ENCODE measurements around the gene RPUSD4.

DNA sequence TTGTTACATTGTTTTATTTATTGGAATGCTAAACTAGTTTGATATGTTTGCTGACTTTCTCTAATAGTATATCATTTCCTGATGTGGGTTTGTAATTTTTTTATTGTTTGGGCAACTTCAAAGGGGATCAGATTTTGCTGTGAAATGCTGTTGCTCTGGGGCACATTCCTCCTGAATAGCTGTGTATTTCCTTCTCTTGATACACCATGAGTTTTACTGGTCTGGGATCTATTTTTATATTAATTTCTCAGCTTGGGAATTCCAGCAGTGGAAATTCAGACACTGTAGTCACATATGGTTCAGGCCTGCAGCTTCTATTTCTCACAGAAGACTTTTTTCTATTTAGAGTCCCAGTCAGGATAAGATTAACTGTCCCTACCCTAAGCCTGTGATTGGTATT is 58.9 kb downstream of the RPUSD4 start:
- no peak for TF ChIP-seq POLR2A (IDR thresholded peaks at IDR 0.05)
- TF ChIP-seq, protein P1, sequence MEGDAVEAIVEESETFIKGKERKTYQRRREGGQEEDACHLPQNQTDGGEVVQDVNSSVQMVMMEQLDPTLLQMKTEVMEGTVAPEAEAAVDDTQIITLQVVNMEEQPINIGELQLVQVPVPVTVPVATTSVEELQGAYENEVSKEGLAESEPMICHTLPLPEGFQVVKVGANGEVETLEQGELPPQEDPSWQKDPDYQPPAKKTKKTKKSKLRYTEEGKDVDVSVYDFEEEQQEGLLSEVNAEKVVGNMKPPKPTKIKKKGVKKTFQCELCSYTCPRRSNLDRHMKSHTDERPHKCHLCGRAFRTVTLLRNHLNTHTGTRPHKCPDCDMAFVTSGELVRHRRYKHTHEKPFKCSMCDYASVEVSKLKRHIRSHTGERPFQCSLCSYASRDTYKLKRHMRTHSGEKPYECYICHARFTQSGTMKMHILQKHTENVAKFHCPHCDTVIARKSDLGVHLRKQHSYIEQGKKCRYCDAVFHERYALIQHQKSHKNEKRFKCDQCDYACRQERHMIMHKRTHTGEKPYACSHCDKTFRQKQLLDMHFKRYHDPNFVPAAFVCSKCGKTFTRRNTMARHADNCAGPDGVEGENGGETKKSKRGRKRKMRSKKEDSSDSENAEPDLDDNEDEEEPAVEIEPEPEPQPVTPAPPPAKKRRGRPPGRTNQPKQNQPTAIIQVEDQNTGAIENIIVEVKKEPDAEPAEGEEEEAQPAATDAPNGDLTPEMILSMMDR (IDR thresholded peaks at IDR 0.05), result no peak
